Lung (tissue), 12 donors: Measurements from ENCODE around the gene DDX31. TPM values are rescaled to one million over a fixed set of nuclear protein-coding genes. Genes with fewer than 3 reads are reported as not detected.

Experiments
- ATAC-seq: fragments of 200-7000 bp; cut with Tn5 transposase; one replicate; pipeline ENCODE4 v1.9.1; 2020; ENCODE audit warnings: moderate number of reproducible peaks; ENCODE audit not compliant: insufficient read depth, low FRiP score
- DNase-seq, 3 donors: peaks; one replicate each; pipeline ENCODE4 v3.0.0-alpha.2; 2013 to 2017
- H3K27ac ChIP-seq, 2 donors: one replicate each; pipeline ENCODE4 v1.5.1; 2013; ENCODE audit warnings: mild to moderate bottlenecking in 2 of 2, moderate library complexity in 2 of 2, control low read depth in 1 of 2, inconsistent platforms in 1 of 2, low read depth in 1 of 2, low read length in 1 of 2
- H3K27me3 ChIP-seq, 3 donors: one replicate each; pipeline ENCODE4 v1.5.1; 2013; ENCODE audit warnings: low read length in 2 of 3; ENCODE audit not compliant: control insufficient read depth in 3 of 3, insufficient read depth in 3 of 3
- H3K36me3 ChIP-seq, 4 donors: one replicate each; pipeline ENCODE4 v1.5.1; 2013; ENCODE audit warnings: low read length in 4 of 4, mild to moderate bottlenecking in 1 of 4, moderate library complexity in 1 of 4; ENCODE audit not compliant: control insufficient read depth in 4 of 4, insufficient read depth in 4 of 4
- H3K4me1 ChIP-seq, 5 donors: one replicate each; pipeline ENCODE4 v1.5.1; 2013; ENCODE audit warnings: low read length in 5 of 5, mild to moderate bottlenecking in 2 of 5, moderate library complexity in 1 of 5; ENCODE audit not compliant: control insufficient read depth in 5 of 5, insufficient read depth in 5 of 5
- H3K4me3 ChIP-seq: one replicate; pipeline ENCODE4 v1.5.1; 2013; ENCODE audit warnings: mild to moderate bottlenecking, control low read depth, moderate library complexity
- H3K9ac ChIP-seq, 2 donors: one replicate each; pipeline ENCODE4 v1.5.1; 2013; ENCODE audit warnings: low read length in 2 of 2, control low read depth in 1 of 2; ENCODE audit not compliant: insufficient read depth in 1 of 2
- H3K9me3 ChIP-seq, 4 donors: one replicate each; pipeline ENCODE4 v1.5.1; 2013; ENCODE audit warnings: low read length in 3 of 4, mild to moderate bottlenecking in 1 of 4, moderate library complexity in 1 of 4; ENCODE audit not compliant: control insufficient read depth in 4 of 4, insufficient read depth in 3 of 4
- CTCF ChIP-seq: IDR thresholded peaks from 2 replicates; pipeline ENCODE4 v1.5.1; 2012; ENCODE audit warnings: mild to moderate bottlenecking; ENCODE audit errors: control extremely low read depth, extremely low read depth
- WGBS, 2 donors: extraction: QIAGEN DNeasy Blood & Tissue Kit; methylation state at CpG; one replicate each; pipeline ENCODE4 v1.1.7; 2013; 5-methylcytosine and 5-hydroxymethylcytosine counted together
- polyA plus RNA-seq, 2 donors: library from polyadenylated mRNA; stranded (reverse); fragments of 200-250 nt; gene quantifications; one replicate each; pipeline ENCODE4 v1.2.1, GENCODE V29; 2013
- total RNA-seq, 2 donors: library from RNA; depleted of rRNA in 1 of 2; stranded (reverse); fragments of >200 nt in 1 of 2; gene quantifications; one replicate each; pipeline ENCODE4 v1.2.1, GENCODE V29; 2014 to 2021
- donor health status: control.
- donor health status: control.
- donor health status: Bipolar disorder and iron deficiency.
- donor health status: healthy.
- donor health status: DM: yes; HTN: yes; CAD: no.

Gene DDX31
- total and polyA plus RNA-seq, 4 donors, result 8.1 to 14.8 (median 11.7) TPM

GRCh38 chr9:132557159-132557558 lies 112.6 kb downstream of the DDX31 start:
- 89% methylated on average over 15 of the region's 15 CpGs for WGBS, 2 donors
- peaks cover 4 to 40% (median 7%) of the 10 kb centered on the region in 3 donors for H3K27me3 ChIP-seq
- no peaks in the 10 kb centered on the region for H3K36me3 ChIP-seq
- peaks cover 0 to 9% (median 0%) of the 10 kb centered on the region in 5 donors for H3K4me1 ChIP-seq
- H3K4me3 ChIP-seq, result no peak overlapping the region
- H3K9ac ChIP-seq, result no peak overlapping the region
- H3K9me3 ChIP-seq, result peaks cover 0 to 3% (median 0%) of the 10 kb centered on the region in 4 donors
- TF ChIP-seq CTCF, result no peak
- ATAC-seq, result no peak
- no peak for DNase-seq
- H3K27ac ChIP-seq, result no peak overlapping the region

GRCh38 chr9:132556714-132557113 lies 113.1 kb downstream of the DDX31 start:
- no peak for DNase-seq
- Histone ChIP-seq H3K27ac (no peak overlapping the region), H3K4me3 (no peak overlapping the region), H3K4me1 (peaks cover 0 to 7% (median 0%) of the 10 kb centered on the region in 5 donors), H3K9ac (no peak overlapping the region), H3K36me3 (no peaks in the 10 kb centered on the region), H3K27me3 (peaks cover 4 to 35% (median 7%) of the 10 kb centered on the region in 3 donors), H3K9me3 (peaks cover 0 to 3% (median 0%) of the 10 kb centered on the region in 4 donors)
- no peak for TF ChIP-seq CTCF
- WGBS, 2 donors, result 71 to 84% methylated on average over 26 of the region's 26 CpGs
- no peak for ATAC-seq

- Histone ChIP-seq H3K27me3 (peaks cover 4 to 31% (median 5%) of the 10 kb centered on the region in 3 donors), H3K9ac (no peak overlapping the region), H3K4me1 (peaks cover 0 to 5% (median 0%) of the 10 kb centered on the region in 5 donors), H3K27ac (no peak overlapping the region), H3K4me3 (no peak overlapping the region), H3K36me3 (no peaks in the 10 kb centered on the region), H3K9me3 (peaks cover 0 to 3% (median 0%) of the 10 kb centered on the region in 4 donors)
- TF ChIP-seq CTCF, result no peak
- no peak for ATAC-seq
- DNase-seq, result no peak
- 67 to 83% methylated on average over 6 of the region's 6 CpGs for WGBS, 2 donors
These were observed 113.5 kb downstream of the DDX31 start for GRCh38 chr9:132556235-132556634.

GRCh38 chr9:132555528-132555927 lies 114.3 kb downstream of the DDX31 start:
- peaks cover 3 to 24% (median 4%) of the 10 kb centered on the region in 3 donors for H3K27me3 ChIP-seq
- no peak for DNase-seq
- H3K27ac ChIP-seq, result no peak overlapping the region
- no peak for ATAC-seq
- peaks cover 0 to 3% (median 0%) of the 10 kb centered on the region in 4 donors for H3K9me3 ChIP-seq
- H3K4me1 ChIP-seq, result peaks cover 0 to 2% (median 0%) of the 10 kb centered on the region in 5 donors
- H3K36me3 ChIP-seq, result no peaks in the 10 kb centered on the region
- no peak overlapping the region for H3K9ac ChIP-seq
- H3K4me3 ChIP-seq, result no peak overlapping the region
- 77 to 81% methylated on average over 8 of the region's 8 CpGs for WGBS, 2 donors
- no peak for TF ChIP-seq CTCF
